Activated CD4-positive, alpha-beta T cell treated with anti-CD3 and anti-CD28 coated beads for 36 hours (primary cell): Measurements from ENCODE around the gene FN1. TPM values are rescaled to one million over a fixed set of nuclear protein-coding genes. Genes with fewer than 3 reads are reported as not detected.

Experiments used
- ATAC-seq: fragments of 200-7000 bp; cut with Tn5 transposase; one replicate; pipeline ENCODE4 v1.10.0; 2021; ENCODE audit warnings: mild to moderate bottlenecking, moderate library complexity
- CTCF ChIA-PET: fragments of 350-600 bp; sonication (Branson Sonifier 250); formaldehyde crosslinking; loops from one replicate; lab custom pipeline; 2021; ENCODE audit warnings: antibody characterized with exemption; lab: Charles Lee
- POLR2A ChIA-PET: fragments of 350-600 bp; sonication (Branson Sonifier 250); formaldehyde crosslinking; loops from one replicate; lab custom pipeline; 2021; ENCODE audit warnings: antibody characterized with exemption, inconsistent platforms; lab: Charles Lee
- DNase-seq: peaks from one replicate; pipeline ENCODE4 v3.0.0-alpha.2; 2020
- H3K27ac Mint-ChIP-seq: one replicate; pipeline ENCODE4 v1.8.0; 2021; ENCODE audit warnings: mixed read lengths
- H3K27me3 Mint-ChIP-seq: one replicate; pipeline ENCODE4 v1.8.0; 2021; ENCODE audit warnings: mixed read lengths
- H3K36me3 Mint-ChIP-seq: one replicate; pipeline ENCODE4 v1.8.0; 2021; ENCODE audit warnings: low read depth, mixed read lengths
- H3K4me1 Mint-ChIP-seq: one replicate; pipeline ENCODE4 v1.8.0; 2021; ENCODE audit warnings: mixed read lengths
- H3K4me3 Mint-ChIP-seq: one replicate; pipeline ENCODE4 v1.8.0; 2021; ENCODE audit warnings: mild to moderate bottlenecking, moderate library complexity, mixed read lengths
- H3K9me3 Mint-ChIP-seq: one replicate; pipeline ENCODE4 v1.8.0; 2021; ENCODE audit warnings: low read depth, mixed read lengths
- intact Hi-C, 2 experiments: fragments of 100-400 bp; cut with DNase I in 1 of 2; cut with micrococcal nuclease in 1 of 2; formaldehyde crosslinking; loops; one replicate each; pipeline versions ENCODE4 v1.14.2 to v1.15.1; 2022 to 2024; cut with DNase I, micrococcal nuclease
- total RNA-seq, 2 experiments: library from RNA; stranded (reverse); gene quantifications; one replicate each; pipeline ENCODE4 v1.2.3, GENCODE V29; 2021

FN1 gene
- total RNA-seq, 2 experiments from 2014 or later = 0.59 to 0.70 TPM

DNA sequence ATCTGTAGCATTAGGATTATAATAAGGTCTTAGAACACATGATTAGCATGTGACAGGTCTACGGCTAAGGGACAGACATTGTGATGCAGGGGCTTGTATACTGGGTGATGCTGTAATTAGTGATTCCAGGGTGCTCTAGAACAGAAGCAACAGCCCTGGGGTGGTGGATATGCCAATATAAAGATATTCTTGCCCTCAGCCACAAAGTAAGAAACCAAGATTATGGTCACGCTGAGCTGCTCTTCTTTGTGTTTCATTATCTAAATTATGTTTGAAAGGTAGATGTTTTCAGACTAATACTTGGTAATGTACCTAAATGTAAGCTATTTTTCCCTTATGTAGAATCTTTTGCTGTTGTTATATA, 45.3 kb downstream of the FN1 start:
- Mint-ChIP-seq H3K9me3 (no peaks in the 10 kb centered on the region), H3K27me3 (no peaks in the 10 kb centered on the region), H3K4me1 (no peaks in the 10 kb centered on the region), H3K36me3 (no peaks in the 10 kb centered on the region), H3K27ac (no peak overlapping the region), H3K4me3 (no peak overlapping the region)
- intact Hi-C loops = no loop called here
- ATAC-seq = no peak
- DNase-seq = no peak
- POLR2A ChIA-PET = no interaction called here
- CTCF ChIA-PET = interaction anchor here (1.1 kb wide), 1 partner anchor 12 kb away, joined by 3 read pairs; no protein-coding TSS in a partner anchor

GRCh38 chr2:215388002-215388728, 47.7 kb downstream of the FN1 start:
- Mint-ChIP-seq H3K27me3 (no peaks in the 10 kb centered on the region), H3K9me3 (no peaks in the 10 kb centered on the region), H3K4me1 (no peaks in the 10 kb centered on the region), H3K4me3 (no peak overlapping the region), H3K36me3 (no peaks in the 10 kb centered on the region), H3K27ac (no peak overlapping the region)
- ChIA-PET CTCF (no interaction called here), POLR2A (interaction anchor here (0.5 kb wide), 1 partner anchor 1061 kb away, joined by 3 read pairs; no protein-coding TSS in a partner anchor)
- intact Hi-C loops = no loop called here
- no peak for DNase-seq
- no peak for ATAC-seq

- Mint-ChIP-seq H3K4me1 (no peaks in the 10 kb centered on the region), H3K27ac (no peak overlapping the region), H3K4me3 (no peak overlapping the region), H3K9me3 (no peaks in the 10 kb centered on the region), H3K36me3 (peaks cover 1% of the 10 kb centered on the region), H3K27me3 (no peaks in the 10 kb centered on the region)
- ChIA-PET POLR2A (no interaction called here), CTCF (no interaction called here)
- intact Hi-C loops = no loop called here
- DNase-seq = no peak
- no peak for ATAC-seq
These were observed 49.3 kb downstream of the FN1 start for GRCh38 chr2:215386566-215386965.

DNA sequence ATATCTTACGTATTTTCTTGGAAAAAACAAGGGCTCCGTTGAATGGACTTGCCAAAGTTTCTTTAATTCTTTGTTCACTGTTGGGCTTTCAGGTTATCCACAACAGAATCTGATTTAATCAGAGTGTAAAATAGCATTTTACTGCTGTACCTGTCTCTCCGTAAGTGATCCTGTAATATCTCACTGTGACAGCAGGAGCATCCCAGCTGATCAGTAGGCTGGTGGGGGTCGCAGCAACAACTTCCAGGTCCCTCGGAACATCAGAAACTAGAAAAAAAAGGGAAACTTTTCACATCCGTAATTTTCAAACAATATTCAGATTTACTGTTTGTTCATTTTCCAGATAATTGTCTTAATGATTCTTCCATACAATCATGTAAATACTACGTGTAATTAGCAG, 51.2 kb downstream of the FN1 start:
- Mint-ChIP-seq H3K27me3 (no peaks in the 10 kb centered on the region), H3K4me1 (no peaks in the 10 kb centered on the region), H3K27ac (no peak overlapping the region), H3K36me3 (peaks cover 1% of the 10 kb centered on the region), H3K4me3 (no peak overlapping the region), H3K9me3 (no peaks in the 10 kb centered on the region)
- ATAC-seq (no peak), DNase-seq (no peak)
- CTCF ChIA-PET = interaction anchor here (0.6 kb wide), 1 partner anchor 27 kb away, joined by 3 read pairs; no protein-coding TSS in a partner anchor
- intact Hi-C loops = no loop called here
- POLR2A ChIA-PET = no interaction called here

DNA sequence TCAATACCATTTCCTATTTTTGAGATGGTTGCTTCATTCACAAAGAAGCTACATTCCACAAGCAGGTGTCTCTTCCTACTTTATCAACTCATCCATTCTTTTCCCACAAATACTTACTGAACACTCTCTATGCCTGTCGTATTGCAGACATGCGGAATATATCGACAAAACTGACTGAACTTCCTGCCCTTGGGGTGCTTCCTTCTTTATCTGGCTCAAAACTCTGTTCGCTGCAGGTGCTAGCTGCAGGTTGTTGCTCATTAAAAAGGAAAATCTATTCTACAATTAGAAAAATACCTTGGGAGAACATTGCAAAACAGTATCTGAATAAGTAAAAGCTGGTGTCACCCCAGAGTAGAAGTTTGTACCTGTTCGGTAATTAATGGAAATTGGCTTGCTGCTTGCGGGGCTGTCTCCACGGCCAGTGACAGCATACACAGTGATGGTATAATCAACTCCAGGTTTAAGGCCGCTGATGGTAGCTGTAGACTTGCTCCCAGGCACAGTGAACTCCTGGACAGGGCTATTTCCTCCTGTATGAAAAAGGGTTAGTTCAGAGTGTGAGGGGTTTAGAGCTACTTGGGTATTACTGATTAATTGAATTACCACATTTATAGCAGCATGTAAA, 52.1 kb downstream of the FN1 start:
- DNase-seq (no peak), ATAC-seq (no peak)
- Mint-ChIP-seq H3K36me3 (peaks cover 1% of the 10 kb centered on the region), H3K4me1 (no peaks in the 10 kb centered on the region), H3K4me3 (no peak overlapping the region), H3K27me3 (no peaks in the 10 kb centered on the region), H3K9me3 (no peaks in the 10 kb centered on the region), H3K27ac (no peak overlapping the region)
- POLR2A ChIA-PET = no interaction called here
- intact Hi-C loops = no loop called here
- CTCF ChIA-PET = interaction anchor here (0.6 kb wide), 1 partner anchor 727 kb away, joined by 4 read pairs; no protein-coding TSS in a partner anchor

- intact Hi-C loops = no loop called here
- ATAC-seq (no peak), DNase-seq (no peak)
- Mint-ChIP-seq H3K27me3 (no peaks in the 10 kb centered on the region), H3K4me3 (no peak overlapping the region), H3K27ac (no peak overlapping the region), H3K4me1 (no peaks in the 10 kb centered on the region), H3K9me3 (no peaks in the 10 kb centered on the region), H3K36me3 (peaks cover 1% of the 10 kb centered on the region)
- ChIA-PET CTCF (interaction anchor here (0.8 to 1.2 kb wide), 2 partner anchors 498 to 538 kb away, joined by 3 read pairs; no protein-coding TSS in a partner anchor), POLR2A (no interaction called here)
These were observed 53.4 kb downstream of the FN1 start for GRCh38 chr2:215382480-215382879.

GRCh38 chr2:215382011-215382410, 53.9 kb downstream of the FN1 start:
- Mint-ChIP-seq H3K27me3 (no peaks in the 10 kb centered on the region), H3K9me3 (no peaks in the 10 kb centered on the region), H3K27ac (no peak overlapping the region), H3K4me1 (no peaks in the 10 kb centered on the region), H3K4me3 (no peak overlapping the region), H3K36me3 (peaks cover 1% of the 10 kb centered on the region)
- intact Hi-C loops = no loop called here
- CTCF ChIA-PET = interaction anchor here (0.8 to 1.2 kb wide), 3 partner anchors 498 to 1273 kb away, joined by 3 read pairs; no protein-coding TSS in a partner anchor
- no peak for DNase-seq
- POLR2A ChIA-PET = no interaction called here
- no peak for ATAC-seq

DNA sequence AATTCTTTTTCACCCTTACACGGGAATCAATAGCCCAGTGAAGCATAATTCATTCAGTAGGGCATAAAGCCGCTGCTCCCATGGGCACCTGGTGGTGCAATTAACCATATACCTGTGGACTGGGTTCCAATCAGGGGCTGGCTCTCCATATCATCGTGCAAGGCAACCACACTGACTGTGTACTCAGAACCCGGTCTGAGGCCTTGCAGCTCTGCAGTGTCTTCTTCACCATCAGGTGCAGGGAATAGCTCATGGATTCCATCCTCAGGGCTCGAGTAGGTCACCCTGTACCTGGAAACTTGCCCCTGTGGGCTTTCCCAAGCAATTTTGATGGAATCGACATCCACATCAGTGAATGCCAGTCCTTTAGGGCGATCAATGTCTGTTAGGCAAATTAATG, 55.2 kb downstream of the FN1 start:
- Mint-ChIP-seq H3K4me3 (no peak overlapping the region), H3K27me3 (no peaks in the 10 kb centered on the region), H3K27ac (no peak overlapping the region), H3K36me3 (peaks cover 3% of the 10 kb centered on the region), H3K9me3 (no peaks in the 10 kb centered on the region), H3K4me1 (no peaks in the 10 kb centered on the region)
- POLR2A ChIA-PET = no interaction called here
- DNase-seq (no peak), ATAC-seq (no peak)
- intact Hi-C loops = no loop called here
- CTCF ChIA-PET = no interaction called here

DNA sequence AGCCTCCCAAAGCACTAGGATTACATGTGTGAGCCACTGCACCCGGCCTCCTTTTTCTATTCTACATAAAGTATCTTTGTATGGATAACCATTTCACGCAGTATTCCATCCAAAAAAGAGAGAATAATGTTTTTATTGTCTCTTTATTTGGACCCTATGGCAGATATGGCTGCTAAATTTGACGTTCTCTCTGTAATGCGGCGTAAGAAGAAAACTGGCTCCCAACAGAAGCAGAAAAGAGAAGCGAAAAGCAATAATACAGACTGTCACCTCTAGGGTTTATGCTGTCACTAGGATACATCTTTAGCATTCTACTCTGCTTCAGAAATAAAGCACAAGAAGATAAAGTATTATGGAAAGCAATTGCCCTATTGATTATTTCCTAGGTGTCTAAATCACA, 55.9 kb downstream of the FN1 start:
- ATAC-seq (no peak), DNase-seq (no peak)
- no peaks in the 10 kb centered on the region for H3K9me3 Mint-ChIP-seq
- intact Hi-C loops = no loop called here
- H3K27me3 Mint-ChIP-seq = no peaks in the 10 kb centered on the region
- ChIA-PET CTCF (no interaction called here), POLR2A (no interaction called here)
- no peak overlapping the region for H3K4me3 Mint-ChIP-seq
- H3K27ac Mint-ChIP-seq = no peak overlapping the region
- peaks cover 3% of the 10 kb centered on the region for H3K36me3 Mint-ChIP-seq
- H3K4me1 Mint-ChIP-seq = no peaks in the 10 kb centered on the region

- no peak overlapping the region for H3K27ac Mint-ChIP-seq
- DNase-seq (no peak), ATAC-seq (no peak)
- H3K4me3 Mint-ChIP-seq = no peak overlapping the region
- no peaks in the 10 kb centered on the region for H3K9me3 Mint-ChIP-seq
- no peaks in the 10 kb centered on the region for H3K4me1 Mint-ChIP-seq
- POLR2A ChIA-PET = no interaction called here
- intact Hi-C loops = no loop called here
- H3K36me3 Mint-ChIP-seq = peaks cover 13% of the 10 kb centered on the region
- CTCF ChIA-PET = interaction anchor here (0.8 kb wide), 1 partner anchor 12 kb away, joined by 3 read pairs; no protein-coding TSS in a partner anchor
- H3K27me3 Mint-ChIP-seq = no peaks in the 10 kb centered on the region
These were observed 56.8 kb downstream of the FN1 start for GRCh38 chr2:215379039-215379438.

GRCh38 chr2:215378045-215378444, 57.8 kb downstream of the FN1 start:
- no peaks in the 10 kb centered on the region for H3K27me3 Mint-ChIP-seq
- ChIA-PET POLR2A (no interaction called here), CTCF (interaction anchor here (0.8 to 1.1 kb wide), 2 partner anchors 11 to 13 kb away, joined by 3 read pairs; no protein-coding TSS in a partner anchor)
- H3K4me3 Mint-ChIP-seq = no peak overlapping the region
- intact Hi-C loops = no loop called here
- H3K36me3 Mint-ChIP-seq = peaks cover 20% of the 10 kb centered on the region
- H3K27ac Mint-ChIP-seq = no peak overlapping the region
- no peak for ATAC-seq
- no peak for DNase-seq
- H3K9me3 Mint-ChIP-seq = no peaks in the 10 kb centered on the region
- H3K4me1 Mint-ChIP-seq = no peaks in the 10 kb centered on the region

DNA sequence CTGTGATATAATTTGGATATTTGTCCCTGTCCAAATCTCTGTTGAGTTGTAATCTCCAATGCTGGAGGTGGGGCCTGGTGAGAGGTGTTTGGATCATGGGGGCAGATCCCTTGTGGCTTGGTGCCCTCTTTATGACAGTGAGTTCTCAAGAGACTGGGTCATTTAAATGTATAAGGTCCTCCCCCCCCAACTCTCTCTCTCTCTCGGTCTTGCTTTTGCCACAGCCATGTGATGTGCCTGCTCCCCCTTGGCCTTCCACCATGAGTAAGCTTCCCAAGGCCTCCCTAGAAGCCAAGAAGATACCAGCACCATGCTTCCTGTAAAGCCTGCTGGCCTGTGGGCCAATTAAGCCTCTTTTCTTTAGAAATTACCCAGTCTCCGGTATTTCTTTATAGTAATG, 58.6 kb downstream of the FN1 start:
- DNase-seq (no peak), ATAC-seq (no peak)
- Mint-ChIP-seq H3K4me1 (no peaks in the 10 kb centered on the region), H3K27me3 (no peaks in the 10 kb centered on the region), H3K27ac (no peak overlapping the region), H3K36me3 (peaks cover 21% of the 10 kb centered on the region), H3K4me3 (no peak overlapping the region), H3K9me3 (no peaks in the 10 kb centered on the region)
- ChIA-PET CTCF (interaction anchor here (0.6 to 1.2 kb wide), 2 partner anchors 66 to 239 kb away, joined by 3 to 4 read pairs; partner anchors contain the start of genes ABCA12 and ATIC), POLR2A (no interaction called here)
- intact Hi-C loops = no loop called here
